ENCODE measurements around the gene FGF13.

- TF ChIP-seq CTCF (IDR thresholded peaks at IDR 0.05) (no peak), POLR2A (IDR thresholded peaks at IDR 0.05) (no peak), POLR2AphosphoS5 (IDR thresholded peaks at IDR 0.05) (no peak)
Measured at GRCh38 chrX:138648568-138648967, 62.9 kb downstream of the FGF13 start.
